GM18517 (cell line): ENCODE results near the gene CNNM4.

Experiments used
- ATAC-seq: cut with Tn5 transposase; IDR thresholded peaks from one replicate; pipeline ENCODE4 v1.9.1; 2021; ENCODE audit warnings: mild to moderate bottlenecking, moderate library complexity; ENCODE audit not compliant: unreplicated experiment

Gene CNNM4

DNA sequence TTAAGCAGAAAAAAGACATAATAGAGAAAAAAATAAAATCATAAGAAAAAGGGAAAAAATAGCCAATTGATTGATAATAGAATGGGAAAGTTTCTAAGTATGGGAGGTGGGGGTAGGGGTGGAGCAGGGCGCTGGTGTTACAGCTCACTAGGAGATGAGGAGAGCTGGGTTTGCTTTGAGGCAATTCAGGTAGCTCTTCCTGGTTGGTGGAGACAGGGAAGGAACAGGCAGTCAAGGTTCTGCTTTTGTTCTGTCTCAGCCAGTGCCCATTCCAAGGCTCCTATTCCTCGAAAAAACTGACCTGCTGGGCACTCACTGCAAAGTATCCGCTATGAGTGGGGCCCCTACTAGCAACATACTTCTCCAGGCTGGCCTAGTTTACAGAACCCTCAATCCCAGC is 1.7 kb upstream of the CNNM4 start:
- no peak for ATAC-seq

DNA sequence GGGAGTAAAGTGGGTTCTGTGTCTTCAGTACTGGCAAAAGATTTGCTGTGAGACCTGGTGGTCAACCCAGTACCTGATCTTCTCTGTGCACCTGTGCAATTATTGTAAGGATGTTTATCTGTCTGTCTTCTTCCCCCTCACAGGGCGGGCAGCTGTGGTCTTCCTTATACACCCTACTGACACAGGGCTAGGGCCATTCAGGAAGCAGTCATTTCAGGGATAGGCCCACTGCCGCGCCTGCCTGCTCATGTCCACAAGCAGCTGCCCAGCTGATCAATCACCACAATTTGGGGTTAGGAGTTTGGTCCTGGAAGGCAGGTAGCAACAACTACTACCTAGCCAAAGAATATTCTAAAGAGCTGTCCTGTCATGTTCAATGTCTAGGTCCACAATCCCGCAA is 1.2 kb upstream of the CNNM4 start:
- ATAC-seq, result no peak

DNA sequence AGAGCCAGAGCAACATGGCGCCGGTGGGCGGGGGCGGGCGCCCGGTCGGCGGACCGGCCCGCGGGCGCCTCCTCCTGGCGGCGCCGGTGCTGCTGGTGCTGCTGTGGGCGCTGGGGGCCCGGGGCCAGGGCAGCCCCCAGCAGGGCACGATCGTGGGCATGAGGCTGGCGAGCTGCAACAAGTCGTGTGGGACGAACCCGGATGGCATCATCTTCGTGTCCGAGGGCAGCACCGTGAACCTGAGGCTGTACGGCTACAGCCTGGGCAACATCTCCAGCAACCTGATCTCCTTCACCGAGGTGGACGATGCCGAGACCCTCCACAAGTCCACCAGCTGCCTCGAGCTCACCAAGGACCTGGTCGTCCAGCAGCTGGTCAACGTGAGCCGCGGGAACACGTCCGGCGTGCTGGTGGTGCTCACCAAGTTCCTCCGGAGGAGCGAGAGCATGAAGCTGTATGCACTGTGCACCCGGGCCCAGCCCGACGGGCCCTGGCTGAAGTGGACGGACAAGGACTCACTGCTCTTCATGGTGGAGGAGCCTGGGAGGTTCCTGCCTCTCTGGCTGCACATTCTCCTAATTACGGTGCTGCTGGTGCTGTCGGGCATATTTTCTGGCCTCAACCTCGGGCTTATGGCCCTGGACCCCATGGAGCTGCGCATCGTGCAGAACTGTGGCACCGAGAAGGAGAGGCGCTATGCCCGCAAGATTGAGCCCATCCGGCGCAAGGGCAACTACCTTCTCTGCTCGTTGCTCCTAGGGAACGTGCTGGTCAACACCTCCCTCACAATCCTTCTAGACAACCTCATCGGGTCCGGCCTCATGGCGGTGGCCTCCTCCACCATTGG is 507 bp downstream of the CNNM4 start:
- ATAC-seq, result peak; percentile 5

DNA sequence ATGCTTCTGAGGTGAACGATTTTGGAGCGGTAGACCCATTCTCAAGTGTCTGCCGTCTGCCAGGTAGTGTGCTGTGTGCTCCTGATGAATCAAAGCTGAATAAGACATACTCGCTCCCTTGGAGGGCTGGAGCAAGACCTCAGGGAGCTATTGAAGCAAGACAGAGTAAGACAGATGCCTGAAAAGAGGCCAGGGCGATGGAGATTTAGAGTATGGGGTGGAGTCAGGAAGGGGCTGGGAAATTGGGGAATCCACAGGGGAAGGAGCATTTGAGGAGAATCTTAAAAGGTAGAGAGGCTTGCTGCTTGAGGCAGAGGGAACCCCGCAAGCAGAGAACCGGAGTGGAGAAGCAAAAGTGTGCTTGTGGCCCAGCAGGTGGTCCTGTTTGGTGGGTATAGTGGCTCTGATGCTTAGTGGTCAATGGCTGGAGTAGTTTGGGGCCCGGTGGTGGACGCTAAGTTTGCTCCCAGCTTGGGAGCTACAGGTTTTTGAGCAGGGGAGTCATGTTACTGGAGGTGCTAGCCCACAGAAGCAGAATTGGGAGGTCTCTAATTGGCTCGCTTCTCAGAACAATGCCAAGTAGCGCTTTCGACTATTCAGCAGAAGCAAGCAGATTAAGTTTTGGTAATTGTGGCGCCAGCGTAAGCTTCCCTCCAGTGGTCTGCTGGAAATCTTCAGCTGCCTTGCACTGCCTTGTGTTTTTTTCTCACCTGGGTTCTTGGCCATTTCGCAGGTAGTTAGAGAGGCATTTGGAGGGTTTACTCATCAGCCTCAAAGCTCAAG is 2.0 kb downstream of the CNNM4 start:
- no peak for ATAC-seq

DNA sequence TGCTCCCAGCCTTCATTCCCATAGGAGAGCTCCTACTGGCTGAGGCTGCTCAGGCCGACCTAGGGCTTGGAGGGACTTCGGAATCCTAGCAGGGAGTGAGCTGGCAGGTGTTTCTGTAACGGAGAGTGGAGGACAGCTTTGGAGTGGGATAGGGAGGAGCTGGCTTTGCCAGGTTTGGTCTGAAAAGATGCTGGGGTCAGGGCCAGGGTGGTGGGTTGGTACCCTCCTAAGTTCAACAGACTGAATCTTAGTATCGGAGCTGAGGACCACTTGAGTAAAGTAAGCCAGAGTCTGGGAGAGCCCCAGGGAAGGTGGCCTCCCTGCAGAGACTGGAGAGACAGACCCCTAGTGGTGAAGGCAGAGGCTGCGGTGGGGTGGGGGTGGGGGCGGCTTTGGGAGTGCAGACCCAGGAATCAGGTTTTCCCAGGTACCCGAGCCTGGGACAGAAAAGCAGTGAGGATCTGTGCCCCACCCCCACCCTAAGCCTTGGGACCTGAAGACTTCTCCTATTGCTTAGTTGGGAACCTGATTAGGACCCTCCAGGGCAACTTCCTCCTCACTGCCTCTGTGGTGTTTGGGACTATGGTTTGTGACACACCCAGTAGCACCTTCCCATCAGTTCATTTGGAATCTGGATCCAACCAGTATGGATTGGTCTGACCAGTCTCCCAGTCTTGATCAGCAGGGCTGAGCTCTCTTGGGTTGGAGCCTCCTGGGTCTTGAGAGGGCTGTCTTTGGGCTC is 3.0 kb downstream of the CNNM4 start:
- no peak for ATAC-seq

DNA sequence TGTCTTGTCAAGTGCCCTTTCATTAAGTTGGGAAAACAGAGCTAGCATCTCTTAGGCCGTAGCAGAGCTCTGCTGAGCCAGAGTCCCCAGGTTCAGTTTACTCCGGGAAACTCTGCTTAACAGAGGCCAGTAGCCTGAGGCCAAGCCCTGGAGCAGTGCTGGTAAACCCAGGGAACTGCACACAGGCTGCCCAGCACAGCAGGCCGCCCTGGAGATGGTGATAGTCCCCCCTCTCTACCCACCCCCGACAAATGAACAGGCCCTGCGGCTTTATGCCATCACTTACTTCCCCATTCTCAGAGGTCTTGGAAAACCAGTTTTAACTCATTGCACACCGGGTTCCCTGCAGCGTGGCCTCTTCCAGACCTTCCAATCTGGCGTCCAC is 3.5 kb downstream of the CNNM4 start:
- no peak for ATAC-seq

DNA sequence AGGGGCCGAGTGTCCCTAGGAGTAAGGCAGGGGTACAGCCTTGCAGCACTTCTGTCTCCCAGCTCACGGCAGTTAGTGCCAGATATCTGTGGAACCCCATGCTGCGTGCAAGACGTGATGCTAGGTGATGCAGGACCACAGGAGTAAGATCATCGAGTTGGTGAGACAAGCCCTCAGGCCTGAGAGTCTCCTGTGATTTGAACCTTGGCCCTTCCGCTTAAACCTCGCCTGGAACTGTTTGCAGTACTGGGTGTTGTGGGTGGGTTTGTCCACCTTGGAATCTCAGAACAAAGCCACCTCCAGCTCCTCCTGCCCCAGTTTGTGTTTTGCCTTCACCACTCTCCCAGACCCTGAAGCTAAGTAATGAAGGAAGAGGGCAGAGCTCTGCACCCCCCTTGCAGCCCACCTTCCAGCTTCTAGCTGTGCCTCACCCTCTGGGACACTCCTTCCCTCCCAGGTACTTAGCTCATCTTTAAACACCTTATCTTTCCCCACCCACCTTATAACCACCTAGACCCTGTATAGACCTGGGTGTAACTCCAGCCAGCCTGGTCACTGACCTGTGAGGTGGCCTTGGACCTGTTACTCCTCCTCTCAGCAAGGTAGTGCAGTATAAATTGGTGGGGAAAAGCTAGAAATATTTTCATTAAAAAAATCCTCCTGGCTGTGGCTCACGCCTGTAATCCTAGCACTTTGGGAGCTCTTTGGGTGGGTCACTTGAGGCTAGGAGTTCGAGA is 6.6 kb downstream of the CNNM4 start:
- no peak for ATAC-seq

DNA sequence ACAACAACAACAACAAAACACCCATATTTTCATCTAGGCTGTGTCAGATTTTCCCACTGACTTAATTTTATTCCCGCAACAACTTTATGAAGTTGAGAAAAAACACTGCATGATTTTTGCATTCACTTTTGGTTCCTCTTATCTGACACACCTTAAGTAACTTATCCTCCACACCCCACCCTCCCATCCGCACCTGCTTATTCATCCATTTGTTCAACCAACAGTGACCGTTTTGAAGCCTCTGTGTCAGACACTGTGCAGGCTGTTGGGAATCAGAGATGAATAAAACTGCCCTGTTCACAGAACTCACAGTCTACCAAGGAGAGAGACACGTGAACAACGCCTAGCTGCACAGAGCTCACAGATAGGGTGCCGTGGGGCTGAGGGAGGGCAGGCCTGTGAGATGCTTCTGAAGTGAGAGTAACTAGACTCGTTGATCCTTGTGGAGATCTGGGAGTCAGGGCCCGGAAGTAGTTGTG is 7.4 kb downstream of the CNNM4 start:
- no peak for ATAC-seq

DNA sequence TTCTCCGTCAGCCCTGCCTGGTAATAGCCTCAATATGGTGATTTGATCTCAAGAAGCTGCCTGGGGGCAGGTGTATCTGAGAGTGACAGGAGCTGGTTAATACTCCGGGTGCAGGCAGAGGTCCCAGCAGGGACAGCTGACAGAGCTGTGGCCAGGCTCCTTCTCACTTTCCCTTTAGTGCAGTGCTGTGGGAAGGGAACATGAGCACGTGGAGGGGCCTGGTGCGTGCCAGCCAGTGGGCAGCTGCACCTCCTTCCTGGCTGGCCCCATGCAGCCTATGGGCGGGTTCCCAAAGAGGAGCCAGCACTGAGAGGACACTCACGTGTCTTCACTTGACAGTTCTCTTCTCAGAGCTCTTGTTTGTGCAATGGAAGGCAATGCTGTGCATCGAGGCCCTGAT is 9.1 kb downstream of the CNNM4 start:
- ATAC-seq, result no peak

DNA sequence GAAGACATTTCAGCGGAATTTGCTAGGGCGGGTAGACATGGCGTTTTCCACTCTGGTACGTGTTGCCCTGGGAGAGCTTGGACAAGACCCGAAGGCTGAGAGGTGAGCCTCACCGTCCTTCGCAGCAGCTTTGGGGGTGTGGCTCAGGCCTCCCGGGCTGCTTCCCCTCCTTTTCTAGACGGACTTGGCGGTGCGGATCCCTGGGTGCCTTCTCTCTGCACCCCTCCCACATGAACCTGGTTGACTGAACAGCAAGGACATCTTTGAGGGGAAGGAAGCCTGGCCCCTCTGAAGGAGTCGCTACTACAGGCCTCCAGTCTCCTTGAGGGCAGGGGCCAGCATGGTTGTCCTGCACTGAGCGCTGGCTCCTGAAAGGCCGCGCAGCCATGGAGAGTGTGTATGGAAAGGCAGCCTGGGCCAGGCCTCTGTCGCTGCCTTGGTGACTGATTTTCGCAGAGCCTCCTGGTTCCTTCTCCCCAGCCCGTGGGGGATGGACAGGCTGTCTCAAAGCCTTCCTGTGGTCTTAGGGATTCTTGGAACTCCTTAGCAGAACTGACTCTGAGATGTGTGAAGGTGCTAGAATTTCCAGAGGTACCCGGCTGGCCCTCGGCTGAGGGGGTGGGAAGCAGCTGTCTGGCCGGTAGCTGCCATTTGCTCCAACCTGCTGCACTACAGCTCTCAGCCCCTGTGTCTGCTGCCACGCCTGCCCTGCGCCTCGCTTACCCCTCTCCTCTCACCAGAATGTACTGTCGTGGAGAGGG is 9.9 kb downstream of the CNNM4 start:
- ATAC-seq, result no peak

DNA sequence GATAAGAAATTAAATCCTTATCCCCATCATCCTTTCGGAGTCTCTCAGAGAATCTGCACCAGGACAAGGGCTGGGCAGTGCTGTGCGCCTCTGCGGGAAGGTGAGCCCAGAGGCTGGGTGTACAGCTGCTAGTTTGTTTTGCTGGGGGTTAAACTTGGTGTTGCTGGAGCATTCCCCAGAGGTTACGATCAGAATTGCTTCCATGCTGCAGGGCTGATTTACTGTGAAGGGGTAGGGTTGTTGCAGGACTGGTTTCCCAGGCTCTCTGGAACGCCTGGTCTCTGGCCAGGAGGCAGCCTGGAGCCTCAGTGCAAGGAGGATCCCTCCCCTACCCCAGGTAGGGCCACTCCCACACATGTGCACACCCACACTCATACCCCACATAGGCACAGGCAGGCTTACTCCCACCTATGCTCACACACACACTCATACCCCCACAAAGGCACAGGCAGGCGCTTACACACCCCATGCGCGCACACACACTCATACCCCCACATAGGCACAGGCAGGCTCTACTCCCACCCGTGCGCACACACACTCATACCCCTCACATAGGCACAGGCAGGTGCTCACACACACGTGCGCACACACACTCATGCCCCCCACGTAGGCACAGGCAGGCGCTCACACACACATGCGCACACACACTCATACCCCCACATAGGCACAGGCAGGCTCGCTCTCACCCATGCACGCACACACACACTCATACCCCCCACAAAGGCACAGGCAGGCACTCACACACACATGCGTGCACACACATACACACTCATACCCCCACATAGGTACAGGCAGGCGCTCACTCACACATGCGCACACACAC is 11.3 kb downstream of the CNNM4 start:
- ATAC-seq, result no peak

DNA sequence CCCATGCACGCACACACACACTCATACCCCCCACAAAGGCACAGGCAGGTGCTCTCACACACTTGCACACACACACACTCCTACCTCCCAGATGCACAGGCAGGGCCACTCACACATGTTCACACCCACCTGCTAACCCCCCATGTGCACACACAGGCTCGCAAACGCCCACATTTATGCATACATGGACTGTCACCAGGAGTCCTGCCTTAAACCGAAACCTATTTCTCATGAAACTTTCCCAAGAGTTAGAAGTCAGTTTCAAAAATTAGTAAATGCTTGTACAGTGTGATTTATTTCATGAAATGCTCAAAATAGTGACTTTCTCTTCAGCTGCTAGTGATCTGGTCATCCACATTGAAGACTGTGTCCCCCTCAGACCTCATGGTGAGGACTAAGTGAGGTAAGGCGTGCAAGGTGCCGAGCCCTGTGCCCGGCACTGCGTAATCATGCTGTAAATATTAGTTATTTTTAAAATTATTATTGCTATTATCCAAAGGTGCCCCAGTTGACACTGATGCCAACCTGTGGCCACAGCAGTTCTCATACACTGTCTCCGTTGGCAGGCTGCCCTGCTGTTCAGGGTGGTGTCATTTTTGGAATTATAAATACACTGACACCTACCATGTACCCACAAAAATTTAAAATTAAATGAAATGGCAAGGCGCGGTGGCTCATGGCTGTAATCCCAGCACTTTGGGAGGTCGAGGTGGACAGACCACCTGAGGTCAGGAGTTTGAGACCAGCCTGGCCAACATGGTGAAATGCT is 12.4 kb downstream of the CNNM4 start:
- peak; percentile 50 for ATAC-seq

DNA sequence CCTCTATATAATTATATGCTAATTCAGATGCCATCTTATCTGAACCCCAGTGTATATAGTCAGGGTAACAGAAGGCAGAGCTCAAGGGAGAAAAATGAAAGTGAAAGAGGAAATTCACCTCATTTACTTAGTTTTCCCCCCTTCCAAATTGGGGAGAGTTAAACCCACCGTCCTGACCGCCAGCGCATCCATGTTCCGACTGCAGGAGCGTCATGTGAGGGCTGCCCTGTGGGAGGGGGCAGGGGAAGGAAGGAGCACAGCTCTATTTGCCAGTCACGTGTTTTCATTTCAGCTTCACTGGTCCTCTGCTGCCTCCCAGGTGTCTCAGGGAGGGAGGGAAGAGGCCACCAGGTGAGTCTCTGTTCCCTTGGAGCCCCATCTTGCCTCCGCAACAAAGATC is 13.2 kb downstream of the CNNM4 start:
- ATAC-seq, result no peak

DNA sequence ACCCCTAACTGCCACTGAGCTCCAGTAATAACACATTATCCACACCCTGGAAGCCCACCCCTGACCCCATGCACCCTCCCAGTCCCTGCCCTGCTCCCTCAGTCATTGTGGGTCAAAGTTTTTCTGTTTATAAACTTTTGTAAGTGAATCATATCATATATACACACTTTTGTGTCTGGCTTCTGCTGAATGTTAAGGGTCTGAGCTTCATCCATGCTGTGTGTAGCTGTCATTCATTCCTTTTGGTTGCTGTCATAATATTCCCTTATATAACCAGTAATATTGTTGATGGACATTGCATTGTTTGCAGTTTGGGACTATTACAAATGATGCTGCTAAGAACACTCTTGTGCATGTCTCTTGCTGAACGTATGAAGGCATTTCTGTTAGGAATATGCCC is 14.5 kb downstream of the CNNM4 start:
- no peak for ATAC-seq

DNA sequence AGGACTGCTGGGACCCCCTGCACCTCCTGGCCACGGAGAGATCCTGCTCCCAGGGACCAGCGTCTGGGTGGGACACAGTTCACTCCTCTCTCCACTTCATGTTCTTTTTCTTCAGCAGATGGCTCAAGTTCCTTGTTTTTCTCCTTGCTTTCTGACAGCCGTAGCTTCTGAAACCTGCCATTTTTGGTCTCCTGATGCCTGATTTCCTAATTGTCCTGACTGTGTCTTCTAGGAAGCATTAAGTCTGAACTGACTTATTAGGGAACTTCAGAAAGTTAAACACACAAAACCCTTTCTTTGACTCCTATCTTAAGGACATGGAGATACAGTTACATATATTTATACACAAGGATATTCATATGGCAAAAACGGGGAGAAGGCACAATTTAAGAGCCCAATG is 22.7 kb downstream of the CNNM4 start:
- no peak for ATAC-seq

DNA sequence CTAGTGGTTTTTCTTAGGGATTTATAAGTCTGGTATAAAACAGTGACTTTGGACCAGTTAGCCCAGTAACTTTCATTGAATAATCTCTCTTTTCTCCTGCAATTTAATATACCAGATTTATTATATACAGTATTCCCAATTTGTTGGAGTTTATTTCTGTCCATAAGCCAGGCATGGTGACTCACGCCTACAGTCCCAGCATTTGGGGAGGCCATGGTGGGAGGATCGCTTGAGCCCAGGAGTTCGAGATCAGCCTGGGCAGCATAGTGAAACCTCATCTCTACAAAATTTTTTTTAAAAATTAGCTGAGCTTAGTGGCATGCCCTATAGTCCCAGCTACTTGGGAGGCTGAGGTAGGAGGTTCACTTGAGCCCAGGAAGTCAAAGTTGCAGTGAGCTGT is 26.7 kb downstream of the CNNM4 start:
- ATAC-seq, result no peak

DNA sequence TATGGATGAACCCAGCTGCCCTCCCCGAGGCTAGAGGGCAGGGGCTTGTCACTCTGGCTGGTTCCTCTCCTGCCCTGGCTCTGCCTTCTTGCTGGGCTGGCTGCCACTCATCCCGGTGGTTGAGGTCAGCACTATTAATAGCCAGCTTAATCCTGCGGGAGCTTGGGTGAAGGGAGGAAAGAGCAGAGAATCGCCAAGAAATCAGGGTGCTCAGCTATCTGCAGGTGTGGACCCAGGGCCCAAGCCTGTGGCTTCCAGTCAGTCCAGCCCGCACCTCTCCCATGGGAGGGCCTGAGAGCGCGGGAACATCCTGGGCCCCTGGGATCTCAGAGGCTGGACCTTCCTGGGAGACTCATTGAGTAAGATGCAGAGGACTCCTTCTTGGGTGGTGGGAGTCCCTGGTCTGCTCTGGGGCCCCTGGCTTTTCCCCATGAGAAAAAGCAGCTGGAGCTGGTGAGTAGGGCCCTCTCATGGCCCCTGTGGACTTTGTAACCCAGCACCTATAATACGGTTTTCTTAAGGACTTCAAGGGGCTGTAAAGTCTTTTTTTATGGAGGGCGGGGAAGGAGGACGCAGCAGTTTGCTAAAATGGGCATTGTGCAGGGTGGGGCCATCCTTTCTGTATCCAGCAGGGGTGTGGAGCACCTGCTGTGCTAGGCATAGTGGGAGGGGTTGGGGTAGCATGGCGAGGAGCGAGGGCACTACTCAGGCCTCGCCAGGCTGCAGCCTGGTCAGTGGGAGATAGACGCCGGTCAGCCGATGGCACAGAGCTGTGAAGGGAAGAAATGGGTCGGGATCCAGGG is 27.9 kb downstream of the CNNM4 start:
- no peak for ATAC-seq

DNA sequence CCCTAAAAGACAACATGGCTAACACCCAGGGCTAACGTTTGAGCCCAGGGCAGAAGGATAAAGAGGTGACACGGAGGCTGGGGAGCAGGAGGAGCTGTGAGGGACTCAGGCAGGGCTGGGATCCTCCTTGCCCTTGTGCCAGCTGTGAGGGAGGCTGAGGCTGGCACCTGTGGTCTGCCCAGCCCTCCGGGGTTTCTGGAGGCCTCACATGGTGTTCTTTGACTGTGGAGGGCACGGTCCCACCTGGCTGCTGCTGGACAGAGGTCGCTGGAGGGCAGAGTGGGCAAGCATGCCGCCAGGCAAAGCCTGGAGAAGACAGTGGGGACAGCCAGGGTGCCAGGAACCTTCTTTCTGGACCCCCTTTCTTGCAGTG is 28.5 kb downstream of the CNNM4 start:
- ATAC-seq, result no peak
